Immature natural killer cell (primary cell): ENCODE results near the gene SREBF1. TPM values are rescaled to one million over a fixed set of nuclear protein-coding genes. Genes with fewer than 3 reads are reported as not detected.

Experiments
- DNase-seq, 3 donors: peaks; one replicate each; pipeline ENCODE4 v3.0.0; 2022; ENCODE audit warnings: mixed read lengths in 1 of 3
- H3K27ac Mint-ChIP-seq, 6 donors: one replicate each; pipeline ENCODE4 v1.8.0; 2020; ENCODE audit warnings: mixed read lengths in 6 of 6, mild to moderate bottlenecking in 5 of 6, inconsistent platforms in 4 of 6, moderate library complexity in 3 of 6
- H3K27me3 Mint-ChIP-seq, 3 donors: one replicate each; pipeline ENCODE4 v1.8.0; 2020 to 2021; ENCODE audit warnings: low read depth in 3 of 3, mild to moderate bottlenecking in 3 of 3, mixed read lengths in 3 of 3, moderate library complexity in 3 of 3, inconsistent platforms in 1 of 3
- H3K36me3 Mint-ChIP-seq, 3 donors: one replicate each; pipeline ENCODE4 v1.8.0; 2020; ENCODE audit warnings: mixed read lengths in 3 of 3, inconsistent platforms in 2 of 3, mild to moderate bottlenecking in 2 of 3
- H3K4me1 Mint-ChIP-seq, 2 donors: one replicate each; pipeline ENCODE4 v1.8.0; 2020; ENCODE audit warnings: inconsistent platforms in 2 of 2, mild to moderate bottlenecking in 2 of 2, mixed read lengths in 2 of 2, moderate library complexity in 1 of 2
- H3K4me3 Mint-ChIP-seq, 5 donors: one replicate each; pipeline ENCODE4 v1.8.0; 2020; ENCODE audit warnings: mild to moderate bottlenecking in 5 of 5, mixed read lengths in 5 of 5, inconsistent platforms in 3 of 5, moderate library complexity in 3 of 5
- H3K9me3 Mint-ChIP-seq, 6 donors: one replicate each; pipeline ENCODE4 v1.8.0; 2020; ENCODE audit warnings: mild to moderate bottlenecking in 6 of 6, mixed read lengths in 6 of 6, inconsistent platforms in 4 of 6, moderate library complexity in 3 of 6
- polyA plus RNA-seq, 3 donors: library from polyadenylated mRNA; unstranded; fragments of 300-500 nt; fragmentation: Illumina TruSeq; gene quantifications; one replicate each; pipeline ENCODE4 v1.2.3, GENCODE V29; 2021

The SREBF1 gene
- polyA plus RNA-seq, 3 donors from 2014 or later = 2.9 to 13.4 (median 4.4) TPM

GRCh38 chr17:17871913-17872312 lies 35.1 kb upstream of the SREBF1 start:
- H3K27ac Mint-ChIP-seq = no peak overlapping the region
- DNase-seq = no peak
- peaks cover 0 to 2% (median 0%) of the 10 kb centered on the region in 3 donors for H3K27me3 Mint-ChIP-seq
- H3K36me3 Mint-ChIP-seq = peaks cover 12 to 28% (median 24%) of the 10 kb centered on the region in 3 donors
- peaks cover 0 to 2% (median 0%) of the 10 kb centered on the region in 6 donors for H3K9me3 Mint-ChIP-seq
- H3K4me1 Mint-ChIP-seq = no peaks in the 10 kb centered on the region
- H3K4me3 Mint-ChIP-seq = no peak overlapping the region

- Mint-ChIP-seq H3K36me3 (peaks cover 9 to 13% (median 9%) of the 10 kb centered on the region in 3 donors), H3K4me3 (no peak overlapping the region), H3K4me1 (no peaks in the 10 kb centered on the region), H3K9me3 (peaks cover 0 to 2% (median 0%) of the 10 kb centered on the region in 6 donors), H3K27ac (no peak overlapping the region), H3K27me3 (peaks cover 0 to 2% (median 0%) of the 10 kb centered on the region in 3 donors)
- DNase-seq = no peak
Measured at GRCh38 chr17:17870247-17870646, 33.5 kb upstream of the SREBF1 start.

- H3K27ac Mint-ChIP-seq = no peak overlapping the region
- H3K4me3 Mint-ChIP-seq = no peak overlapping the region
- DNase-seq = no peak
- peaks cover 0 to 2% (median 0%) of the 10 kb centered on the region in 3 donors for H3K27me3 Mint-ChIP-seq
- H3K36me3 Mint-ChIP-seq = peaks cover 9 to 13% (median 9%) of the 10 kb centered on the region in 3 donors
- H3K9me3 Mint-ChIP-seq = peaks cover 0 to 2% (median 0%) of the 10 kb centered on the region in 6 donors
- H3K4me1 Mint-ChIP-seq = no peaks in the 10 kb centered on the region
Measured at GRCh38 chr17:17868641-17869522, 32.1 kb upstream of the SREBF1 start.

- Mint-ChIP-seq H3K27ac (no peak overlapping the region), H3K36me3 (peaks cover 4 to 14% (median 13%) of the 10 kb centered on the region in 3 donors), H3K4me1 (peaks cover 2 to 6% of the 10 kb centered on the region in 2 donors), H3K4me3 (no peak overlapping the region), H3K9me3 (no peaks in the 10 kb centered on the region), H3K27me3 (peaks cover 0 to 2% (median 0%) of the 10 kb centered on the region in 3 donors)
- DNase-seq = no peak
Measured at GRCh38 chr17:17866897-17867296, 30.1 kb upstream of the SREBF1 start.

- no peaks in the 10 kb centered on the region for H3K9me3 Mint-ChIP-seq
- no peak for DNase-seq
- H3K36me3 Mint-ChIP-seq = peaks cover 4 to 14% (median 13%) of the 10 kb centered on the region in 3 donors
- no peak overlapping the region for H3K27ac Mint-ChIP-seq
- H3K4me1 Mint-ChIP-seq = peaks cover 2 to 6% of the 10 kb centered on the region in 2 donors
- H3K27me3 Mint-ChIP-seq = peaks cover 0 to 2% (median 0%) of the 10 kb centered on the region in 3 donors
- H3K4me3 Mint-ChIP-seq = no peak overlapping the region
Measured at GRCh38 chr17:17866425-17866824, 29.6 kb upstream of the SREBF1 start.

GRCh38 chr17:17865035-17865434 lies 28.2 kb upstream of the SREBF1 start:
- peaks cover 2 to 6% of the 10 kb centered on the region in 2 donors for H3K4me1 Mint-ChIP-seq
- H3K36me3 Mint-ChIP-seq = peaks cover 4 to 14% (median 13%) of the 10 kb centered on the region in 3 donors
- H3K4me3 Mint-ChIP-seq = no peak overlapping the region
- no peaks in the 10 kb centered on the region for H3K27me3 Mint-ChIP-seq
- DNase-seq = no peak
- H3K9me3 Mint-ChIP-seq = no peaks in the 10 kb centered on the region
- H3K27ac Mint-ChIP-seq = no peak overlapping the region

GRCh38 chr17:17860766-17861107 lies 24.0 kb upstream of the SREBF1 start:
- Mint-ChIP-seq H3K9me3 (no peaks in the 10 kb centered on the region), H3K4me1 (peaks cover 2 to 6% of the 10 kb centered on the region in 2 donors), H3K36me3 (peaks cover 0 to 5% (median 4%) of the 10 kb centered on the region in 3 donors), H3K27ac (no peak overlapping the region), H3K4me3 (no peak overlapping the region), H3K27me3 (peaks cover 0 to 2% (median 1%) of the 10 kb centered on the region in 3 donors)
- no peak for DNase-seq

- Mint-ChIP-seq H3K4me3 (no peak overlapping the region), H3K36me3 (peaks cover 0 to 5% (median 4%) of the 10 kb centered on the region in 3 donors), H3K27ac (no peak overlapping the region), H3K4me1 (peaks cover 2 to 6% of the 10 kb centered on the region in 2 donors), H3K9me3 (no peaks in the 10 kb centered on the region), H3K27me3 (peaks cover 0 to 4% (median 1%) of the 10 kb centered on the region in 3 donors)
- DNase-seq = peak; percentile 69 to 73 (median 69)
Measured at GRCh38 chr17:17859909-17860765, 23.4 kb upstream of the SREBF1 start.

- Mint-ChIP-seq H3K27me3 (peaks cover 0 to 4% (median 1%) of the 10 kb centered on the region in 3 donors), H3K36me3 (peaks cover 0 to 4% (median 0%) of the 10 kb centered on the region in 3 donors), H3K27ac (peak overlapping the region in 1 of 6 donors; percentile 29), H3K4me3 (no peak overlapping the region), H3K9me3 (no peaks in the 10 kb centered on the region), H3K4me1 (no peaks in the 10 kb centered on the region)
- no peak for DNase-seq
Measured at GRCh38 chr17:17857496-17857895, 20.7 kb upstream of the SREBF1 start.

- Mint-ChIP-seq H3K27ac (no peak overlapping the region), H3K9me3 (no peaks in the 10 kb centered on the region), H3K27me3 (peaks cover 0 to 4% (median 3%) of the 10 kb centered on the region in 3 donors), H3K36me3 (peaks cover 0 to 4% (median 0%) of the 10 kb centered on the region in 3 donors), H3K4me1 (peaks cover 9 to 10% of the 10 kb centered on the region in 2 donors), H3K4me3 (no peak overlapping the region)
- DNase-seq = no peak
Measured at GRCh38 chr17:17856386-17856785, 19.6 kb upstream of the SREBF1 start.

- Mint-ChIP-seq H3K4me1 (peaks cover 13 to 14% of the 10 kb centered on the region in 2 donors), H3K27ac (no peak overlapping the region), H3K9me3 (no peaks in the 10 kb centered on the region), H3K36me3 (peaks cover 0 to 4% (median 0%) of the 10 kb centered on the region in 3 donors), H3K4me3 (no peak overlapping the region), H3K27me3 (peaks cover 0 to 7% (median 4%) of the 10 kb centered on the region in 3 donors)
- no peak for DNase-seq
Measured at GRCh38 chr17:17855976-17856375, 19.2 kb upstream of the SREBF1 start.

GRCh38 chr17:17853811-17854447 lies 17.1 kb upstream of the SREBF1 start:
- Mint-ChIP-seq H3K27ac (no peak overlapping the region), H3K36me3 (peaks cover 0 to 4% (median 0%) of the 10 kb centered on the region in 3 donors), H3K27me3 (peaks cover 0 to 20% (median 13%) of the 10 kb centered on the region in 3 donors), H3K9me3 (no peaks in the 10 kb centered on the region), H3K4me1 (peaks cover 33 to 35% of the 10 kb centered on the region in 2 donors), H3K4me3 (no peak overlapping the region)
- no peak for DNase-seq

GRCh38 chr17:17852930-17853329 lies 16.1 kb upstream of the SREBF1 start:
- DNase-seq = no peak
- H3K4me1 Mint-ChIP-seq = peaks cover 43 to 45% of the 10 kb centered on the region in 2 donors
- H3K4me3 Mint-ChIP-seq = no peak overlapping the region
- no peak overlapping the region for H3K27ac Mint-ChIP-seq
- H3K27me3 Mint-ChIP-seq = peaks cover 0 to 21% (median 15%) of the 10 kb centered on the region in 3 donors
- peaks cover 0 to 4% (median 0%) of the 10 kb centered on the region in 3 donors for H3K36me3 Mint-ChIP-seq
- no peaks in the 10 kb centered on the region for H3K9me3 Mint-ChIP-seq
